Activated CD8-positive, alpha-beta memory T cell treated with anti-CD3 and anti-CD28 coated beads, Interleukin-2, amount 50 U/mL, for 24 hours (primary cell): ENCODE results near the gene TNFRSF8.

Experiments used
- DNase-seq: peaks from one replicate; pipeline ENCODE4 v3.0.0-alpha.2; 2020; ENCODE audit errors: extremely low read depth

The TNFRSF8 gene

GRCh38 chr1:12141163-12141850 lies 78.2 kb downstream of the TNFRSF8 start:
- DNase-seq, result no peak

DNA sequence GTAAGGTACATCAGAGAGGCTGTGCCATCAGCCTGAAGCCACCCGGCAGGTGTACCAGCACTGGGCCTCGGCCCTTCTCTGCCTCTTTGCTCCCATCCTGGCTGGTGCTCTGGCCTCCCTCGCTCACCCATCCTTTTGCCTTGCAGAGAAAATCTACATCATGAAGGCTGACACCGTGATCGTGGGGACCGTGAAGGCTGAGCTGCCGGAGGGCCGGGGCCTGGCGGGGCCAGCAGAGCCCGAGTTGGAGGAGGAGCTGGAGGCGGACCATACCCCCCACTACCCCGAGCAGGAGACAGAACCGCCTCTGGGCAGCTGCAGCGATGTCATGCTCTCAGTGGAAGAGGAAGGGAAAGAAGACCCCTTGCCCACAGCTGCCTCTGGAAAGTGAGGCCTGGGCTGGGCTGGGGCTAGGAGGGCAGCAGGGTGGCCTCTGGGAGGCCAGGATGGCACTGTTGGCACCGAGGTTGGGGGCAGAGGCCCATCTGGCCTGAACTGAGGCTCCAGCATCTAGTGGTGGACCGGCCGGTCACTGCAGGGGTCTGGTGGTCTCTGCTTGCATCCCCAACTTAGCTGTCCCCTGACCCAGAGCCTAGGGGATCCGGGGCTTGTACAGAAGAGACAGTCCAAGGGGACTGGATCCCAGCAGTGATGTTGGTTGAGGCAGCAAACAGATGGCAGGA lies 79.2 kb downstream of the TNFRSF8 start:
- DNase-seq, result no peak

DNA sequence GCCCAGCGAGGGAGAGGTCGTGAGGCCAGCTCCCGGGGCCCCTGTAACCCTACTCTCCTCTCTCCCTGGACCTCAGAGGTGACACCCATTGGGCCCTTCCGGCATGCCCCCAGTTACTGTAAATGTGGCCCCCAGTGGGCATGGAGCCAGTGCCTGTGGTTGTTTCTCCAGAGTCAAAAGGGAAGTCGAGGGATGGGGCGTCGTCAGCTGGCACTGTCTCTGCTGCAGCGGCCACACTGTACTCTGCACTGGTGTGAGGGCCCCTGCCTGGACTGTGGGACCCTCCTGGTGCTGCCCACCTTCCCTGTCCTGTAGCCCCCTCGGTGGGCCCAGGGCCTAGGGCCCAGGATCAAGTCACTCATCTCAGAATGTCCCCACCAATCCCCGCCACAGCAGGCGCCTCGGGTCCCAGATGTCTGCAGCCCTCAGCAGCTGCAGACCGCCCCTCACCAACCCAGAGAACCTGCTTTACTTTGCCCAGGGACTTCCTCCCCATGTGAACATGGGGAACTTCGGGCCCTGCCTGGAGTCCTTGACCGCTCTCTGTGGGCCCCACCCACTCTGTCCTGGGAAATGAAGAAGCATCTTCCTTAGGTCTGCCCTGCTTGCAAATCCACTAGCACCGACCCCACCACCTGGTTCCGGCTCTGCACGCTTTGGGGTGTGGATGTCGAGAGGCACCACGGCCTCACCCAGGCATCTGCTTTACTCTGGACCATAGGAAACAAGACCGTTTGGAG lies 80.0 kb downstream of the TNFRSF8 start:
- DNase-seq, result no peak

- DNase-seq, result no peak
These were observed 80.6 kb downstream of the TNFRSF8 start for GRCh38 chr1:12143631-12144155.

- no peak for DNase-seq
These were observed 81.1 kb downstream of the TNFRSF8 start for GRCh38 chr1:12144236-12144635.

DNA sequence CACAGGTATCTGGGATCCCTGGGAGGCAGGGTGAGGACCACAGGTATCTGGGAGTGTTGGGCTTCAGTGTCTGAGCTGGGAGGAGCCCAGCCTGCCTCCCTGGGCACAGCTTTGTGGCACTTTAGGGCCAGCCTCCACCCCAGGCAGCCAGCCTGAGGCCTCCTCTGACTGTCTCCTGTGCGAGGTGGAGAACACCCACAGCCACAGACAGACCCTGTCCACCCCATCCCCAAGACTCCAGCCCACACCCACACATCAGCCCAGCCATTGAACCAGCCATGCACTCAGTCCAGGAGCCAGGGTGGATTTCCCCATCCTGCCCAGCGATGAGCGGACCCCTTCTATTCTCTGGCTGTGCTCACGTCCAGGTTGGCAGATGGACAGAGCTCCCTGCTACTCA lies 81.9 kb downstream of the TNFRSF8 start:
- no peak for DNase-seq

DNA sequence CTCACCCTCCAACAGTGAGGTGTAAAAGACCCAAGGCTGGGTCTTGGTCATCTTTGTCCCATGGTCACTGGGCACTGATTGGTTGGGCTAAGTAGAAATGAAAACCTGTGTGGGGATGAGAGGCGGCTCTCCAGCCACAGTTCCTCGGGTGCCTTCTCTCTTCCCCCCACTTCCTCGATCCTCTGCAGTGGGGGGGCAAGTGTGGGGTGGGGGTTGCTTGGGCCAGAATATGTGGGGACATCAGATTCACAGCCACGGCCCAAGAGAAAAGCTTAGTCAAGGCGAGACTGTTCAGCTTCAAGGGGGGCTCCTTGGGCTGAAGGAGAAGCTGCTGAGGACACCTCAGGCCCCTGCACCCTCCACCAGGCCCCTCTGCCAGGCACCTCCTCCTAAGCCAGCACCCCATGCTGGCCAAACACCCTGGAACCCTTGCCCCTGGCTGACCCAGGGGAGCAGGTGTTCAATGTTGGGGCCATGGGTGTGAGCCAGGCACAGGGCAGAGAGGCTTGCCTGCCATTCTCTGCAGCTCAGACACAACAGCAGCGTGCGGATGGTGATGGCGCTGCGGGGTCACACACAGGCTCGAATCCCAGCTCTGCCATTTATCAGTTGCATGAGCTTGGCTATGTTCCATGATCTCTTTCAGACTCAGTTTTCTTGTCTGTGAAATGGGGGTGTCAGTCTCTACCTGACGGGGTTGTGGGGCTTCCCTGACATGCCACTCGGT lies 82.7 kb downstream of the TNFRSF8 start:
- DNase-seq, result no peak

- no peak for DNase-seq
These were observed 83.4 kb downstream of the TNFRSF8 start for GRCh38 chr1:12146343-12147112.

GRCh38 chr1:12147201-12147701 lies 84.1 kb downstream of the TNFRSF8 start:
- DNase-seq, result no peak

GRCh38 chr1:12148160-12148957 lies 85.3 kb downstream of the TNFRSF8 start:
- no peak for DNase-seq

GRCh38 chr1:12148958-12149790 lies 86.1 kb downstream of the TNFRSF8 start:
- no peak for DNase-seq

- DNase-seq, result no peak
These were observed 86.7 kb downstream of the TNFRSF8 start for GRCh38 chr1:12149791-12150175.

GRCh38 chr1:12150456-12151200 lies 87.5 kb downstream of the TNFRSF8 start:
- DNase-seq, result no peak

DNA sequence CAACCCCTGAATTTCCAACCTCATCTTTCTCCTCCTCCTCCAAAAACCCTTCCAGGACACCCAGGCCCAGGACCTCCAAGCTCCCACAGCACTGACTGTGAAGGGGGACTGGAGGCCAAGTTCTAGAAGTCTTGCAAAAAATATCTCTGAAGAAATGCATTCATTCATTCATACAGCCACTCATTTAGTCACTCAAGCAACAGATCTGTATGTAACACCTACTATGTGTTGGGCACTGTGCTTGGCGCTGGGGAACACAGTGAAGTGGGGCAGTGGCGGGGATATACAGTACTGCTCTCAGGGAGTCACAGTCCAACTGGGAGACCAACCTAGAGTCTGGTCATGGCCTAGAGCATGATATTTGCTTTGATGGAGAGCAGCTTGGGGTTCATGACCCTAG lies 88.4 kb downstream of the TNFRSF8 start:
- DNase-seq, result no peak

- DNase-seq, result no peak
These were observed 89.2 kb downstream of the TNFRSF8 start for GRCh38 chr1:12152113-12152891.

- no peak for DNase-seq
These were observed 90.2 kb downstream of the TNFRSF8 start for GRCh38 chr1:12153181-12153785.

GRCh38 chr1:12155328-12155727 lies 92.2 kb downstream of the TNFRSF8 start:
- no peak for DNase-seq
